Subcutaneous abdominal adipose tissue (tissue), 5 donors: ENCODE data around the gene OR2T4.

Source experiments
- H3K27ac ChIP-seq: one replicate; pipeline ENCODE4 v1.7.0; 2013; ENCODE audit warnings: low read depth, mild to moderate bottlenecking, inconsistent platforms, low read length, moderate library complexity
- H3K27me3 ChIP-seq, 5 donors: one replicate each; pipeline ENCODE4 v1.7.0; 2013; ENCODE audit warnings: low read length in 5 of 5, inconsistent platforms in 1 of 5; ENCODE audit not compliant: control insufficient read depth in 5 of 5, insufficient read depth in 4 of 5
- H3K36me3 ChIP-seq, 5 donors: one replicate each; pipeline ENCODE4 v1.7.0; 2013; ENCODE audit warnings: low read length in 5 of 5; ENCODE audit not compliant: control insufficient read depth in 5 of 5, insufficient read depth in 5 of 5
- H3K4me1 ChIP-seq, 5 donors: one replicate each; pipeline ENCODE4 v1.7.0; 2013; ENCODE audit warnings: low read length in 5 of 5, mild to moderate bottlenecking in 3 of 5, moderate library complexity in 1 of 5; ENCODE audit not compliant: control insufficient read depth in 5 of 5, insufficient read depth in 5 of 5
- H3K4me3 ChIP-seq, 5 donors: one replicate each; pipeline ENCODE4 v1.7.0; 2013; ENCODE audit warnings: low read length in 5 of 5, low read depth in 1 of 5
- H3K9ac ChIP-seq, 5 donors: one replicate each; pipeline ENCODE4 v1.7.0; 2013; ENCODE audit warnings: low read length in 5 of 5, mild to moderate bottlenecking in 4 of 5, moderate library complexity in 3 of 5
- H3K9me3 ChIP-seq, 5 donors: one replicate each; pipeline ENCODE4 v1.7.0; 2013; ENCODE audit warnings: low read length in 5 of 5; ENCODE audit not compliant: control insufficient read depth in 5 of 5
- donor health status: healthy.
- donor health status: healthy.
- donor health status: healthy.
- donor health status: healthy.
- donor health status: healthy.

Gene OR2T4, protein sequence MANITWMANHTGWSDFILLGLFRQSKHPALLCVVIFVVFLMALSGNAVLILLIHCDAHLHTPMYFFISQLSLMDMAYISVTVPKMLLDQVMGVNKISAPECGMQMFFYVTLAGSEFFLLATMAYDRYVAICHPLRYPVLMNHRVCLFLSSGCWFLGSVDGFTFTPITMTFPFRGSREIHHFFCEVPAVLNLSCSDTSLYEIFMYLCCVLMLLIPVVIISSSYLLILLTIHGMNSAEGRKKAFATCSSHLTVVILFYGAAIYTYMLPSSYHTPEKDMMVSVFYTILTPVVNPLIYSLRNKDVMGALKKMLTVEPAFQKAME

GRCh38 chr1:248361121-248361715, at the start of gene OR2T4:
TSS of gene OR2T4 (plus strand) at chr1:248361665. CDS start at chr1:248361665, 0 bp downstream.
- H3K27me3 ChIP-seq = no peaks in the 10 kb centered on the region
- no peaks in the 10 kb centered on the region for H3K36me3 ChIP-seq
- H3K9ac ChIP-seq = no peak within 1 kb of the TSS
- H3K4me1 ChIP-seq = no peaks in the 10 kb centered on the region
- H3K4me3 ChIP-seq = no peak within 1 kb of the TSS
- no peak within 1 kb of the TSS for H3K27ac ChIP-seq
- peaks cover 0 to 8% (median 0%) of the 10 kb centered on the region in 5 donors for H3K9me3 ChIP-seq

GRCh38 chr1:248316796-248317195, 44.7 kb upstream of the OR2T4 start:
- Histone ChIP-seq H3K9me3 (peaks cover 0 to 5% (median 0%) of the 10 kb centered on the region in 5 donors), H3K36me3 (no peaks in the 10 kb centered on the region), H3K4me1 (no peaks in the 10 kb centered on the region), H3K9ac (no peak overlapping the region), H3K27me3 (no peaks in the 10 kb centered on the region), H3K4me3 (no peak overlapping the region), H3K27ac (no peak overlapping the region)

GRCh38 chr1:248324468-248324867, 37.0 kb upstream of the OR2T4 start, which contains the start of gene OR2M7:
TSS of gene OR2M7 (minus strand) at chr1:248324568. CDS start at chr1:248324568, 0 bp downstream.
- Histone ChIP-seq H3K27ac (no peak within 1 kb of the TSS), H3K4me3 (no peak within 1 kb of the TSS), H3K36me3 (no peaks in the 10 kb centered on the region), H3K4me1 (no peaks in the 10 kb centered on the region), H3K27me3 (no peaks in the 10 kb centered on the region), H3K9ac (no peak within 1 kb of the TSS), H3K9me3 (peaks cover 0 to 4% (median 0%) of the 10 kb centered on the region in 5 donors)

GRCh38 chr1:248343451-248343850, 18.0 kb upstream of the OR2T4 start:
- no peak overlapping the region for H3K27ac ChIP-seq
- no peak overlapping the region for H3K4me3 ChIP-seq
- no peaks in the 10 kb centered on the region for H3K36me3 ChIP-seq
- no peaks in the 10 kb centered on the region for H3K4me1 ChIP-seq
- H3K27me3 ChIP-seq = no peaks in the 10 kb centered on the region
- no peak overlapping the region for H3K9ac ChIP-seq
- no peaks in the 10 kb centered on the region for H3K9me3 ChIP-seq

GRCh38 chr1:248348475-248348874, 13.0 kb upstream of the OR2T4 start, which contains the start of gene OR14C36:
TSS of gene OR14C36 (plus strand) at chr1:248348775. CDS start at chr1:248348775, 0 bp downstream.
- Histone ChIP-seq H3K27ac (no peak within 1 kb of the TSS), H3K4me3 (no peak within 1 kb of the TSS), H3K9me3 (no peaks in the 10 kb centered on the region), H3K4me1 (no peaks in the 10 kb centered on the region), H3K27me3 (no peaks in the 10 kb centered on the region), H3K9ac (no peak within 1 kb of the TSS), H3K36me3 (no peaks in the 10 kb centered on the region)

DNA sequence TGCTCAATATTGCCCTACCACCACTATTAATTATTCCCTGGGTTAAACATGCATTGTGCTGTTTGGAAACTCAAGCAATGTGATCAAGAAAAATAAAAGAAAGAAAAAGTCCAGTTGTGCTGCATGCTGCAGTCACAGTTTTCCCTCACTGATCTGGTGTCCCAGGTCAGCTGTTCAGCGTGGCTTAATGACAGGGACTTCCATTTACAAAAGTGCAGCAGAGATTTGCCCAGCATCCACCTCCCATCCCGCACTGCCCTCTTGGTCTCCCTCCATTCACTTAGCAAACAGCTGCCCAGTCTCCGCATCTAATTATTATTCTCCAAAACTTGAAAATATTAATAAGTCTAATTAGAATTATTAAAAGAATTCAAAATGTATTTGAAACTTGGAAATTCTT, 2.0 kb upstream of the OR2T4 start:
- no peak overlapping the region for H3K9ac ChIP-seq
- no peaks in the 10 kb centered on the region for H3K27me3 ChIP-seq
- H3K36me3 ChIP-seq = no peaks in the 10 kb centered on the region
- H3K9me3 ChIP-seq = peaks cover 0 to 3% (median 0%) of the 10 kb centered on the region in 5 donors
- no peak overlapping the region for H3K27ac ChIP-seq
- no peak overlapping the region for H3K4me3 ChIP-seq
- no peaks in the 10 kb centered on the region for H3K4me1 ChIP-seq

DNA sequence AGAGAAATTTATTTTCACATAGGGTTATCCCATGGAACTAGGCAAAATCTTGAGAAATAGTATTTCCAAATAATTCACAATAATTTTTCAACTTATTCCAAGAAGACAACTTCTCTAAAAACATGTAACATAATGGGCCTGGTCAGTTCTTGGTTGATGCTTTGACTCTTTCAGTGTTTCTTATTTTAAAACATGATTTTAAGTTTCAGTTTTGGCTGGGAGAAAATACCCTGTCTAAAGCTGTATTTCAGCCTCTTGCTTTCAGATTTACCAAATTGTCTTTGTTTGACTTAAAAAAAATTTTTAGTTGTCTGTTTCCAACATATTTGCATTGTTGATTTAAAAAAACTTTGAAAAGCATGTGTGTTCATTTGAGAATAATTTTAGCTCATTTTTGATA, 5.1 kb downstream of the OR2T4 start:
- Histone ChIP-seq H3K27me3 (no peaks in the 10 kb centered on the region), H3K36me3 (no peaks in the 10 kb centered on the region), H3K9me3 (peaks cover 0 to 8% (median 0%) of the 10 kb centered on the region in 5 donors), H3K4me3 (no peak overlapping the region), H3K27ac (no peak overlapping the region), H3K9ac (no peak overlapping the region), H3K4me1 (no peaks in the 10 kb centered on the region)

- H3K4me3 ChIP-seq = no peak overlapping the region
Observed at GRCh38 chr1:248372394-248372793, 10.9 kb downstream of the OR2T4 start.

DNA sequence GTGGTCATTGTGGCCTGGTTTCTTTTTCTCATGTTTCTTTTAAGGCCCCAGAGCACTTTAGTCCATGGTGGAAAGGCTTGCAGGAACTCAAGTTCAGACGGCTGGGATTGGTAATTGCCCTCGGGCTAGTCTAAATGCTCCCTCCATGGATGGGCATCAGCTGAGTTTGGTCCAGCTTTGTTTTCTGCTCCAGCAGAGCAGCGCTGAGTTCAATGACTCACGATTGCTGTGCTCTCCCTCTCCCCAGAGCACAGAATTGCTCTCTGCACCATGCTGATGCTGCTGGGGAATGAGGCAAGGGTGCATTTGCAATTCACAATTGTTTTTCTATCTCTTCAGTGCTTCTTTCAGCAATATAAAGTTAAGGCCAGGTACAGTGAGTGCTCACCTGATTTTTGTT, 12.3 kb downstream of the OR2T4 start:
- no peaks in the 10 kb centered on the region for H3K27me3 ChIP-seq
- peaks cover 0 to 2% (median 0%) of the 10 kb centered on the region in 5 donors for H3K9me3 ChIP-seq
- no peaks in the 10 kb centered on the region for H3K36me3 ChIP-seq
- H3K4me3 ChIP-seq = no peak overlapping the region
- no peak overlapping the region for H3K27ac ChIP-seq
- no peaks in the 10 kb centered on the region for H3K4me1 ChIP-seq
- H3K9ac ChIP-seq = no peak overlapping the region

More at GRCh38 chr1:248372394-248372793, 10.9 kb downstream of the OR2T4 start:
- Histone ChIP-seq H3K9ac (no peak overlapping the region), H3K27me3 (no peaks in the 10 kb centered on the region), H3K9me3 (peaks cover 0 to 2% (median 0%) of the 10 kb centered on the region in 5 donors), H3K4me1 (no peaks in the 10 kb centered on the region), H3K27ac (no peak overlapping the region), H3K36me3 (no peaks in the 10 kb centered on the region)

DNA sequence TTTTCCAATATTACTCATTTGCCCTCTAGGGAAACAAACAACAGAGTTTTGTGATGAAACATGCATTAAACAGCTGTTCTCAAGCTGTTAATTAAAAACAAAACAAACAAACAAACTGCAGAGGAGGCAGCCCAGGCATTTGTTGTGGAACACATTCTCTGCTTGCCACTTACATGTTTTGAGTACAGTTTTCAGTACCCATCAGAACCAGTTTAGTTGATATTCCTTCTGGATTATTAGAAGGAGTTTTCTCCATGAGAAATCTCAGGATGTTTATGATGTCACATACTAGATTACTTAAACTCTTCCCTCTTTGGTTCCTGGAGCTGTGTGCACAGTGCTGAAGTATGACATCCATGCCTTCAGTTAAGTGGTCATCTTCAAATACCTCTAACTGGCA, 14.0 kb downstream of the OR2T4 start, which contains the start of gene OR2T6:
Gene OR2T6, plus strand, starts transcription at position 301 of the 400 bp plus-strand sequence. CDS start 11,863 bp downstream, outside the sequence.
- no peaks in the 10 kb centered on the region for H3K36me3 ChIP-seq
- H3K9ac ChIP-seq = no peak within 1 kb of the TSS
- no peaks in the 10 kb centered on the region for H3K27me3 ChIP-seq
- H3K27ac ChIP-seq = no peak within 1 kb of the TSS
- H3K9me3 ChIP-seq = peaks cover 0 to 2% (median 0%) of the 10 kb centered on the region in 5 donors
- H3K4me1 ChIP-seq = no peaks in the 10 kb centered on the region
- H3K4me3 ChIP-seq = no peak within 1 kb of the TSS
